CMK (cell line): Measurements from ENCODE around the gene TNFAIP2.

Experiments
- DNase-seq: peaks from one replicate; pipeline ENCODE4 v3.0.0-alpha.2; 2010; ENCODE audit warnings: low read depth

TNFAIP2 gene

DNA sequence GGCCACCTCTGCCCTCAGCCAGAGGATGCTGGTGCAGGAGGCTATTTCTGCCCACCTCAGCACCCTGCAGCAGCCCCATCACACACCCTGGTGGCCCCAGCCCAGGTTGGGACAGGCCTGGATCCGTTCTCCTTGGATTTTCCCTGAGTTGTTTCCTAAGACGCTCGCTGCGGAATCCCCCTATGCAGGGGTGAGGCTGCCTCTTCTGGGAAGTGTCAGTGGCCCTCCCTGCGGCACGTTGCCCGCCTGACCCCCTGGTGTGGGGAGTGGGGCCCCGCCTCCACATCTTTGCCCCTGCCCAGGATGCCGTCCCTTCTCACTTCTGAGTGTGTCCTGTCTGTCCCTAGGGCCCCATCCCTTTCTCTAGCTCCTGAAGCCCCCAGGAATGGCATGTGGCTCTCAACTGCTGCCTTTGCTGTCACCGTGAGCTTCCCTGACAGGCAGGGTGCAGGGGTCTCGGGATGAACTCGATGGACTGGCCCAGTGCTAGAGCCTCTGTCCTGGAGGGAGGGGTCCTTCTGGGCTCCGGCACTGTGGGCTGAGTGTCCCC is 29.3 kb upstream of the TNFAIP2 start:
- no peak for DNase-seq

DNA sequence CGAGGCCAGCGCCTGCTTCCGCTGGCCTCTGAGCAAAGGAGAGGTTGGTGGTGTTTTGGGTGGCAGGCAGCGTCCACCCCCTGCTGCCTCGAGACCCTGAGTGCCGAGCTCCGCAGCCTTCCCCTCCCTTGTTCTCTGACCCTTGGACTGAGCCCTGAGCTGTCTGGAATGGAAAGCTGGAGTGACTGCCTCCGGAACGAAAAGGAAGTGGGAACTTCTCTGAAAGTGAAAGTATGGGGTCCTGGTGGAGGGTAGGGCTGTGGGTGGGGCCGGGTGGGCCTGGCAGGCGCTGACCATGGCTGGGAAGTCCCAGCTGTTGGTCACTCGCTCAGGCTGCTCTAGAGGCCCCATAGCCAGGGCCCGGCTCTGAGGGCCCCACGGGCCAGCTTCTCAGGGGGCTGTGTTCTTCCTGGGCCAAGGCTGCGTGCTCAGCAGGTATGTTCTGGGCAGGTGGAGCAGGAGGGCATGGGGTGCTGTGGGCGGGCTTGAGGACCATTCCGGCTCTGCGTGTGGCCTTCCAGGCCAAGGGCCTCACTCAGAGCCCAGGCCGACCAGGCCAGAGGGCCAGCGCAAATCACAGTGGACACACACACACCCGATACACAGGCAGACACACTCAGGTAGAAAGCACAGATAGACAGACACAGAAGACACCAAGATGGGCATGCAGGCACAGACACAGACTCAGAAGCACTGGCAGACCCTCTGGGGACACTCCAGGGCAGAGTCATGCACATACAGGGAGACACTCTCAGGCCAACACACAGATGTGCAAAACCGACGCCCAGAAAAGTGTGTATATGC is 28.7 kb upstream of the TNFAIP2 start, which contains the start of gene EXOC3L4:
Gene EXOC3L4, plus strand, starts transcription at position 320 of the 804 bp plus-strand sequence. CDS start 5,495 bp downstream, outside the sequence.
- DNase-seq = no peak

DNA sequence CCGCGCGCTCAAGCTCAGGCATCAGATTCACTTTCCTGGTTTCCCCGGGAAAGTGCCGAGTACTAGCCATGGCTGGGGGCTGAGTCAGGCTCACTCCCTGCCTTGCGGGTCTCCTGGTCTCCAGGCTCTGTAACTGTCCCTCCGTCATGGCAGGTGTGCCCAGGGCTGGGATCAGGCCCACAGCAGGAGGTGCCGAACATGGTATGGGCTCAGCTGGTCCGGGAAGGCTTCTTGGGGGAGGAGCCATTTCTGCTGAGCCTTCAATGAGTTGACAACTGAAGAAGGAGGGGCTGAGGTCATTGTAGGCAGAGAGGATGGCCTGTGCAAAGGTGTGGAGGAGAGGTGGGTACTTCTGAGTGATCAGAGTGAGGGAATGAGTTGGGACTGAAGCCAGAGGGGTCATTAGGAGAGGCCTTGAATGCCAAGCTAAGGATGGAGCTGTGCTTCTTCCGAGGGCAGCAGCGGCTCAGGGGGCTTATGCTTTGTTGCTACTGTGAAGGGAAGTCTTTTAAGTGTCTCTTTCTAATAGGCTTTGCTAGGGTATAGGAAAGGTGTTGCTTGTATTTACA is 28.0 kb upstream of the TNFAIP2 start:
- DNase-seq = no peak

DNA sequence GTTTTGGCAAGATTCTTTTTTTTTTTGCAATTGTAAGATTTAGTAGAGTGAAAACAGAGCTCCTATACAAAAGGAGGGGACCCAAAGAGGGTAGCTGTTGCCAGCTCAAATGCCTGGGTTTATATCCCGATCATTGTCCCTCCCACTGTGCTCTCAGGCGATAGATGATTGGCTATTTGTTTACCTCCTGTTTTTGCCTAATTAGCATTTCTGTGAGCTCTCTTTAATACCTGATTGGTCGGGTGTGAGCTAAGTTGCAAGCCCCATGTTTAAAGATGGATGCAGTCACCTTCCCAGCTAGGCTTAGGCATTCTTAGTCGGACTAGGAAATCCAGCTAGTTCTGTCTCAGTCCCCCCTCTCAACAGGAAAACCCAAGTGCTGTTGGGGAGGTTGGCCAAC is 26.9 kb upstream of the TNFAIP2 start:
- no peak for DNase-seq

DNA sequence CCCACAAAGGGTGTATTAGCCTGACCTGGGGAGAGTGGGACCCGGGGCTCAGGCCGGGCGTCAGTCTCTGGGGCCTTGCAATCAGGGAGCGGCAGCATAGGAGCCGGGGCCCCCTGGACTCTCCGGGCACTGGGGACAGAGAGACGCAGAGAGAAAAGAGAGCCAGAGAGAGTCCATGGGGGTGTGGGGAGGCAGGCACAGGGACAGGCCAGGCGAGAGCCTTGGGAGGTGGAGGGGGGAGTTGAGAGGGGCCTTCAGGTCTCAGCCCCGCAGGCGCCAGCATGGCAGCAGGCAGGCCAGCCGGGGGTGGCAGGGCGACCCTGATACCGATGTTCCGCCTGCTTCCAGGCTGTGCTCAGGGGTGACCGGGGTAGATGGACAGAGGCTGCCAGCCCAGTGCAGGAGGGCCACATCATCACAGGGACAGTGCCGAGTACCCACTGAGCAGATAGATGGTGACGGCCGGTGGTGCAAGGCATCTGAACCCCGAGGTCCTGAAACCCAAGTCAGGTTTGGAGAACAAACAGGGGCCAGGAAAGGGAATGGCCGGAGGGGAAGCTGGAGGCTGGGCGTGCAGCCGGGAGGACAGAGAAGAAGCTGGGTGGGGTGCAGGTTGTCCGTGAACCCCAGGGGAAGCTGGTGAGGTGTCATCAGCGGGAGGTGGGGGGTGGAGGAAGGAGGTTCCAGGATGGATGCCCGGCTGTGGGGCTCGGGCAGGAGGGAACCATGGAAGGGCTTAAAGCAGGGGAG is 25.8 kb upstream of the TNFAIP2 start:
- DNase-seq = no peak

DNA sequence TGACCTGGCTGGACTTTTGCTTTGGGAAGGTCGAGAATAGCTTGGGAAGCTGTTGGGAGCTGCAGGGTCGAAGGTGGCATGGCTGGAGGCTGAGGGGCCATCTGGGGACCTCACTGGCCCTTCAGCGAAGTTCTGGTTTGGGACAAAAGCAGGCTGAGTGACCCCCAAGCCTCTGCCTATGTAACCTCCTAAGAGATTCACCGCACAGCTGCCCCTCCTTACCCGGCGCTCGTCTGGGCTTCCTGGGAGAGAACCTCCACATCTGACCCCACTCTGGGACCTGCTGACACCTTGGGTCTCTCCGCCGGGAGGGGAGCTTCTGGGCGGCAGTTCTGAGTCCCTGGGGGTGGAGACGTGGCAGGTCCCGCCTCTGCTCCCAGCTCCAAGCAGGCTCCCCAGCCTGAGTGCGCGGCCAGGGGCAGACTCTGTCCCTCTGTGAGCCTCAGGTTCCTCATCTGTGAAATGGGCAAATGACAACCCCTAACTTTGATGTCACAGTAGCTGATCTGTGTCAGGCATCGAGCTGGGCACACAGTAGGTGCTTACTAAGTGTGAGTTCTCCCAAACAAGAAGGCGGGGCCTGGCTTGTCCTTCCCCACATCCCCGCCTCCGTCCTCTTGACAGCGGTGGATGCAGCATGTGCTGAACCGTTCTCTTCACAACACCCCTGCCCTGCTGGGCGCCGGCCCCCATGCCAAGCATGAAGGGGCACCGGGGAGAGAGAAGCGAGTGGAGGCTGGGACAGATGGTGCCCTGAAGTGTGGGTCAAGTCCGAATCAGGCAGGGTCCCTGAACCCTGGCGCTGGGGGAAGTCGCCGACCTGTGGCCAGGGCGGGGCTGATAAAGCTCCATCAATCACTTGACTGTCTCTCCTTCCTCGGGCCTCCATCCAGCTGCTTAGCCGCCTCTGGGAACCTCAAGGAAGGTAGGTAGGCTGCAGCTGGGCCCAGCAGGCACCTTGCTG is 25.0 kb upstream of the TNFAIP2 start:
- DNase-seq = no peak

DNA sequence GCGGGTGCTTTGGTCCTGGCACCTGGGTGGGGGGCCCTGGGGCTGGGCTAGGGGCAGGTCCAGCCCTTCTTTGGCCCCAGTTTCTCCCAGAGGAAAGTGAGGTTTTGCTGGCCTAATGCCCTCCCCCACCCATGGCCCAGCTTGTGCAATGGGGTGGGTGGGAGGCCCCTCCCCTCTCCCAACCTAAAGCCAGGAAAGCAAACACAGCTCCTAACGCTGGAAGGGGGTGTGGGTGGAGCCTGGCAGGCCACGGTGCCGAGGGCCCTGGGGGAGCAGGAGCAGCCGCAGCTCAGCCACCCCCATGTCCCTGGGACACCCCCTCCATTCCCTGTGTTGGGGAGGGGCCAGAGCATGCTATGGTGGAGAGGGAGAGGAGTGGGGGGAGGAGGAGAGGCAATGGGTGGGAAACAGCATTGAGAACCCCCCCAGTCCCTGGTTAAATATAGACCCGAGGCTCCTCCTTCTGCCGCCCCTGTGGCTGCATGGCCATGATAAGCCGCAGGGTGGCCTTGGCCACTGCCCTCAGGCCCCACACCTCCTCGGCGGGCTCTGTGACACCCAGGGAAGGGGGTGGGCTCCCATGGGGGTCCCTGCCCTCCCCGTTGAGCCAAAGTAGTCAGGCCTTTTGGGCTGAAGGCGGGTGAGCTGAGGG is 24.1 kb upstream of the TNFAIP2 start:
- no peak for DNase-seq

DNA sequence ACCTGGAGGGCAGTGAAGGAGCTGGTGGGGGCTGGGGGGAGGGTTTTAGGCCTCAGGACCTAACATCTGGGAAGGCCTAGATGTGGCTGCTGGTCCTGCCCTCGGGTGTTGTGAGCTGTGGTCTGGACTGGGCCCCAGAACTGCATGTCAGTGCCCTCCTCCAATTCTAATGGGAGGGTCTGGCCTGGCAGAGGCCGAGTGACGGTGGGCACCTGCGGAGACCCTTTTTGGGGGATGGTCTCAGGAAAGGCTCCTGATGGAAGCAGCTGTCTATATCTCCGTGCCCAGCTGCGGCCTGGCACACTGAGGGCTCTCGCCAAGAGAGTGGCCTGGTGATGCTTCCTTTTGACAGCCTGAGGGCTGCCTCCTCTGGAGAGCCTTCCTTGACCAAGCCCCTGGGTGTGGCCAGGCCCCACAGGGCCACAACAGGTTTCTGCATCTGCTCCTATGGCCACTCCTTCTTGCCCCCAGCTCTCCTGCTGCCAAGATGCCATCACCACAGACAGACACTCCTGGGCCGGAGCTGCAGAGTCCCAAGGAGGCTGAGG is 23.5 kb upstream of the TNFAIP2 start:
- no peak for DNase-seq

DNA sequence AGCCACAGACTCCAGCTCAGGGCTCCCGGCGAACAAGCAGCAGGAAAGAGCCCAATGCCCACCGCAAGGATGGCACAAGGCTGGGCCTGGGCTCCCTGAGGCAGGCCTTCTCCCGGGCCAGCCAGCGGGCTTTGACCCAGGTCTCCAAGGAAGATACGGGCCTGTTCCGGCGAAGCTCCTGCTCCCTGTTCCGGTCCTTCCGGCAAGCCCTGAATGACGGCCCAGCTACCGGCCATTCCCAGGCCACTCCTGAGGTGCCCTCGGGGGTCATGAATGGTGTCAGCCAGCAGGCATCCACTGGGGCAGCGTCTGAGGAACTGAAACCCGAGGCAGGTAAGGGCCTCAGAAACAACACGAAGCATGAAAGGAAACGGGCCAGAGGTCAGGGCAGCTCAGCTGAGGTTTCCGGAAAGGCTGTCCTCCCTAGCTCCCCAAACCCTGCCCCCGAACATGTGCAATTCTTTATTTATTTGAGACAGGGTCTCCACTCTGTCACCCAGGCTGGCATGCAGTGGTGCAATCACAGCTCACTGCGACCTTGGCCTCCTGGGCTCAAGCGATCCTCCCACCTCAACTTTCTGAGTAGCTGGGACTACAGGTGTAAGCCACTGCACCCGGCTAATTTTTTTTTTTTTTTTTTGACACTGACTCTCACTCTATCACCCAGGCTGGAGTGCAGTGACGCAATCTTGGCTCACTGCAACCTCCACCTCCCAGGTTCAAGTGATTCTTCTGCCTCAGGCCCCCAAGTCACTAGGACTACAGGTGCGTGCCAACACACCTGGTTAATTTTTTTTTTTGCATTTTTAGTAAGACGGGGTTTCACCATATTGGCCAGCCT is 22.8 kb upstream of the TNFAIP2 start:
- DNase-seq = no peak

DNA sequence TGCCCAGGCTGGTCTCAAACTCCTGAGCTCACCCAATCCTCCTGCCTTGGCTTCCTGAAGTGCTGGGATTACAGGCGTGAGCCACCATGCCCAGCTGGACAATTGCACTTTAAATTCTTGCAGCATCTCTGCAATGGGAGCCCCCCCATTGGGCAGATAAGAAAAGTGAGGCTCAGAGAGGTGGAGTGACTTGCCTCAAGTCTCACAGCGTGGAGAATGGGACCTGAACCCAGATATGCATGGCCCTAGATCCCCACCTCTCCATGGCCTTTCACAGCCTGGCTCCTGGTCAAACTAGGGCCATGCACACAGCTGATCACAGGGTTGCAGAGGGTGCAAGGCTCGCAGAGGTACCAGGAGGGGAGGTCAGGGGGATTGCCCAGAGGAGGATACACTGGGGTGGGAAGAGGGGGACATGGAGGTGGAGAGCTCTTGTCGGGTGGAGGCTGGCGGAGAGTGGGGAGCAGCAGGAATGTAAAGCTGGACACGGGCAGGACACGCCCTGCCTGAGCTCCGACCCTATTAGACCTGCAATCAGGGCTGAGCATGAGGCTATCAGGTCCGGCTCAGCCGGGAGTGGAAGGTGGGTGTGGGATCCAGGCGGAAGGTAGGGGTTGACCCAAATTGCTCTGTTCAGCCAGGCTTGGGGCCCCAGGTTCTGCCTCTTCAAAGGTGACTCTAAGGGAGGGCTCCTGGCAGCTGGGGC is 21.9 kb upstream of the TNFAIP2 start:
- DNase-seq = no peak

DNA sequence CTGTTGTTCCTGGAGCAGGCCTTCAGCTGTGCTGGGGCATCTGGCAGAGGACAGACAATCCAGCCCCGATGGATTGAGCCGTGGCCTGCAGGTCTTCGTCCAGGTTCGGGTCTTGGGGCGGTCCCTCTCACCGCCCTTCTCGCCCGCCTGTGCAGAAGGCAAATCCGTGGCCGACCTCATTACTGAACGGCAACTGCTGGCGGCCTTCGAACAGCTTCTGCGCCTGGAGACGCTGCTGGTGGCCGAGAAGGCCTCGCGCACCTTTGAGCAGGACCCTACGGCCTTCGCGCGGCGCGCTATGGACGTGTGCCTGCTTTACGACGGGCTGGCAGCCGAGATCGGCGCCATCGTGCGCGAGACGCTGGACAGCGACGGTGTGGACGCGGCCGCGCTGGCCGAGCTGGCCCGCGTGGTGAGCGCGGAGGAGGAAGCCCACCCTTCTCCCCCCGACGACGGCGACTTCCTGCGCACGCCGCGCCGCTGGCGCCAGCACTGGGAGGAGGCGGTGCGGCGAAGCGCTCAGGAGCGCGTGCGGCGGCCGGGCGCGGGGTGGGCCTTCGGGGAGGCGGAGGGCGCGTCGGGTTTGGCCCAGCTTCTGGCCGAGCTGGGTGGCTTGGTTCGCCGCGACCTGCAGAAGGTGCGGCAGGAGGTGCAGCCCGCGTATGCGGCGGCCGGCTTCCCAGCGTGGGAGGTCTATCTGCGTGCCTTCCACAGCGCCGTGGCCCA is 21.1 kb upstream of the TNFAIP2 start:
- no peak for DNase-seq

DNA sequence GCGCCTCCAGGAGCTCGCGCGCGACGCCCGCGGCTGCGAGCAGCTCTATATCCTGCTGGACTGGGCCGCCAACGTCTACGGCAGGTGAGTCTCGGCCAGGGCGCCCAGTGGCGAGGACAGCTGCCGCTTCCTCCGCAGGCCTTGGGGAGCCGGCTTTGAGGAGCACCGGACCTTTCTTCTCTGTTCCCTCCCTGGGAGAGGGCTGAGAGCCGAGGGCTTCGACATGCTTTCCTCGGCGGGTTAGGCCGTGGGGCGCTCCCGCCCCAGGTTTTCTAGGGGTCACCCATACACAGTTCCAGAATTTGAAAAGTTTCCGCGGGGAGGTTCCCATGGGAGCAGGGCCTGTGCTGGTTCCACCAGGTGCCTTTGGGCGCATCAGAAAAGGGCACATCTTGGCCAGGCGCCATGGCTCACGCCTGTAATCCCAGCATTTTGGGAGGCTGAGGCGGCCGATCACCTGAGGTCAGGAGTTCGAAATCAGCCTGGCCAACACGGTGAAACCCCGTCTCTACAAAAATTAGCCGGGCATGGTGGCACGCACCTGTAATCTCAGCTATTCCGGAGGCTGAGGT is 20.5 kb upstream of the TNFAIP2 start:
- no peak for DNase-seq

DNA sequence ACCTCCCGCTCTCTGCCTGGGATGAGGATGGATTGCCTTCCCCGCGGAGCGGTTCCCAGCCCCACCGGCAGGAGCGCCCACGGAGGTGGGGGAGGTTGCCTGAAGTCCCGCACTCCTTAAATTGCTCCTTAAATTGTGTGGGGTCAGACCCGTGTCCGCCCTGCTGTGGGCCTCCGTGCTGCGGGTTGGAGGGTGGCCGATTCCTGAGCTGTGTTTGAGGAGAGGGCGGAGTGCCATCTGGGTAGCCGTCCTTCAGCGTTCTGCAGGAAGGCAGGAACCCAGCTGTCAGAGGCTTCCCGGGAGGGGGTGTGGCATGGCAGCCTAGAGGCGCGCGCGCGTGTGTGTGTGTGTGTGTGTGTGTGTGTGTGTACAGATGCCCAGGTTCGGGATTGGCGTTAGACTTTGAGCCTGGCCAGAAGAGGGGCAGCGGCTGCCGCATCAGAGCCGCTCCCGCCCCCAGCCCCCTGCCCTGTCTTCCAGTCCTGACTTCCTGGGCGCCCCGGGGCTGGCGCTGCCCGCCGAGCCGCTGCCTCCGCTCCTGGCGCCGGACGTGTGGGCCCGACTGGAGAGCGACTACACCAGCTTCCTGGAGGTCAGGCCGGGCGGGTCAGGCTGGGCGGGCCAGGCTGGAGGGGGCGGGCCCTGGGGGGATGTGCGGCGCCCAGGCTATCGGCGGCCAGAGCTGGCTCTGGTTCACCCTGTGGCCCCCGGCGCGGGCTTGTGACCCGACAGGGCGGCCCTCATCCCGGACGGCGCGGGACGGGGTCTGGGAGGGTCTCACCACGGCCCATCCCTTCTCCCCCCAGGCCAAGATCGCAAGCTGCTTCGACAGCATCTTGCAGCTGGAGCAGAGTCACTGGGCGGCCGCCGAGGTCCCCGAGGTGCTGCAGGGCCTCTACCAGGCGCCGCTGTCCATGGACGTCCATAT is 19.5 kb upstream of the TNFAIP2 start:
- no peak for DNase-seq

DNA sequence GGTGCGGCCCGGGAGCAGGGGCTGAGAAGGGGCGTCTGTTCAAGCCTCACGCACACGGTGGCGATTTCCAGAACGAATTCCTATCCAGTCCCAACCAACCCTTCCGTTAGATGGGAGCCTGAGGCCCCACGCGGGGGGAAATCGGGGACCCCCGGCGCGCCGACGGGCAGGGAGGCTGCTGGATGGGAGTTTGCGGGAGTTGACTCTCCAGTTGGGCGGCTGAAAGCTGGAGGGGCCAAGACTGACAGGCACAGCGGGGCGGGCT is 18.9 kb upstream of the TNFAIP2 start:
- no peak for DNase-seq

DNA sequence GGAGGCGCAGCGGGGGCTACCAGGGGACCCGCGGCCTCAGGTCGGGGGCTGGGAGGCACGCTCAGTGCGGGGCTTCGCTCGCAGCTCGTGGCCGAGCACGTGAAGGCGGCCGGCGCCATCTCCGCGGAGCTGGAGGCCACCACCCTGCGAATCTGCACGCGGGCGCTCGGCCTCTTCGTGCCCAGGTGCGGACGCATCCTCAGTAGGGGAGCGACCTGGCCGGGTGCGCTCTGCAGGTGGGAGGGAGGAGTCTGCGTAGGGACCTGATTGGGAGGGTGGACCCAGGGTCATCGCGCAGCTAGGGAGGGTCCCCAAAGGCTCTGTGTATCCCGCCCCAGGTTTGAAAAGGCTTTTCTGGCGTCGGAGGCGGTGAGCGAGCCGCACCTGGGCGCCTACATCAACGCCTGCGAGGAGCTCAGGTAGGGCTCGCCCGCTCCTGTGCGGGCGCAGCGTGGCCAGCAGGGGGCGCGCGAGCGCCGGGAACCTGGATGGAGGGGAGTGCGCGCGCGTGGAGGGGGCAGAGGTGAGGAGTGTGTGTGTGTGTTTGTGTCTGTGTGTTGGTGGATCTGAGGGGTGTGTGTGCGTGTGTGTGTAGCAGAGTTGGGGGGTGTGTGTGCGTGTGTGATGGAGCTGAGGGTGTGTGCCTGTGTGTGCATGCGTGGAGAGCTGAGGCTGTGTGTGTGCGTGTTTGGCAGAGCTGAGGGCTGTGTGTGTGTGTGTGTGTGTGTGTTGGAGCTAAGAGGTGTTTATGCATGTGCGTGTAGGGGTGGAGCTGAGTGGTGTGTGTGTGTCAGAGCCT is 18.4 kb upstream of the TNFAIP2 start:
- DNase-seq = no peak

DNA sequence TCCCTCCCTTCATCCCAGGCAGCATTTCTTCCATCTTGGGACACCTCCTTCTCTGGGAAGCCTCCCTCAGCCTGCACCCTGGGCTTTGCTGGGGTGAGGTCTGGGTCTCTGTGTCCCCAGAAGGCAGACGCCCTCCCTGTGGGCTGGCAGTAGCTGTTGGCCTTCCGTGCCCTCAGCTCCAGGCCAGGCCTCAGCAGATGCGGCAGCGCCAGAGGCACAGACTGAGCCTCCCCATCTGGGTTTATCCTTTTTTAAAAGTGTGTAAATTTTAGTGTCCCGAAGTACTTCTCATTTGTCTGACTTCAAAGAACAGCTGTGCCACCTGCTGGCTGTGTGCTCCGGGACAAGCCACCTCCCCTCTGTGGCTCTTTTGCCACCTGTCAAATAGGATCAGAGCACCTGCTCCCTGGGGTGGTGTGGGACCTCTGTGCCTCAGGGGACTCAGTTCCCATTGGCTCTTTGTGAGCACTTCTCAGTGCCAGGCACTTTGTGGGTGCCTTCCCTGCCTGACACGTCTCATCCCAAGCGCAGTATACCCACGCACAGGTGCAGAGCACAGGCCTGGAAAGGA is 17.6 kb upstream of the TNFAIP2 start:
- DNase-seq = no peak
